GM12864 (cell line): Measurements from ENCODE around the gene GRWD1.

Source experiments
- DNase-seq: peaks from one replicate; pipeline ENCODE4 v3.0.0-alpha.2; 2011; ENCODE audit warnings: low read depth
- H3K4me3 ChIP-seq: 2 replicates; pipeline ENCODE4 v1.5.1; 2011; ENCODE audit warnings: mild to moderate bottlenecking, low read depth, low read length, control low read depth
- TF ChIP-seq, protein P1 (sequence below): IDR thresholded peaks from 2 replicates; pipeline ENCODE4 v1.5.1; 2011; ENCODE audit warnings: low read depth, mild to moderate bottlenecking, moderate library complexity, low read length, control low read depth, inconsistent platforms; ENCODE audit errors: missing control alignments

Gene GRWD1

DNA sequence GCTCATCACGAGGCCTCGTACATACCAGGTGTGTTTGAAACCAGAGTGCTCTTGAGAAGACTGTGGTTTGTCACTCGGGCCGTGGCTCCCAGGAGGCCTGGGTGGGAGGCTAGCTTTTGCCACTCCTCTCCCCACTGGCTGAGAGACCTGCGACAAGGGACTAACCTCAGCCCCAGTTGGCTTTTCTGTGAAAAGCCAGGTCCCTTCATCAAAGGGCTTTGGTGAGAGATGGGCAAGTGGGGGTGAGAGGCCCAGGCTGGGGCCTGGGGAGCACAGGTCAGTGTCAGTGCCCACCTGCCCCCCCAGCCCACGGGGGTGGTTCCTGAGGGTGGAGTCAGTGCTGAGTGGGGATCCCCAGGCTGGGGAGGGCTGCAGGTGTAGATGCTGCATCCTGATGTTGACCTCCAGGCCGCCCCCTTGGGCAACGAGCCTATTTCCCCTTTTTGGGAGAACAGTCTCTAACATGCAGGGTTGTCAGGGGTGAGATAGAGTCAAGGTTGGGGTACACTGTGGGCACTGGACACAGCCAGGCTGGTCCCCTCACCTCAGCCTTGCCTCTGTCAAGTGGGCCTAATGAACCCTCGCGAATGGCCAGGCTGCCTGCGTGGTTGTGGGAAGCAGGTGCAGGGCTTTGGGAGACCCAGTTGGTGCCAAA lies 10.3 kb downstream of the GRWD1 start:
- TF ChIP-seq, protein P1, sequence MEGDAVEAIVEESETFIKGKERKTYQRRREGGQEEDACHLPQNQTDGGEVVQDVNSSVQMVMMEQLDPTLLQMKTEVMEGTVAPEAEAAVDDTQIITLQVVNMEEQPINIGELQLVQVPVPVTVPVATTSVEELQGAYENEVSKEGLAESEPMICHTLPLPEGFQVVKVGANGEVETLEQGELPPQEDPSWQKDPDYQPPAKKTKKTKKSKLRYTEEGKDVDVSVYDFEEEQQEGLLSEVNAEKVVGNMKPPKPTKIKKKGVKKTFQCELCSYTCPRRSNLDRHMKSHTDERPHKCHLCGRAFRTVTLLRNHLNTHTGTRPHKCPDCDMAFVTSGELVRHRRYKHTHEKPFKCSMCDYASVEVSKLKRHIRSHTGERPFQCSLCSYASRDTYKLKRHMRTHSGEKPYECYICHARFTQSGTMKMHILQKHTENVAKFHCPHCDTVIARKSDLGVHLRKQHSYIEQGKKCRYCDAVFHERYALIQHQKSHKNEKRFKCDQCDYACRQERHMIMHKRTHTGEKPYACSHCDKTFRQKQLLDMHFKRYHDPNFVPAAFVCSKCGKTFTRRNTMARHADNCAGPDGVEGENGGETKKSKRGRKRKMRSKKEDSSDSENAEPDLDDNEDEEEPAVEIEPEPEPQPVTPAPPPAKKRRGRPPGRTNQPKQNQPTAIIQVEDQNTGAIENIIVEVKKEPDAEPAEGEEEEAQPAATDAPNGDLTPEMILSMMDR = no peak
- no peak overlapping the region for H3K4me3 ChIP-seq

DNA sequence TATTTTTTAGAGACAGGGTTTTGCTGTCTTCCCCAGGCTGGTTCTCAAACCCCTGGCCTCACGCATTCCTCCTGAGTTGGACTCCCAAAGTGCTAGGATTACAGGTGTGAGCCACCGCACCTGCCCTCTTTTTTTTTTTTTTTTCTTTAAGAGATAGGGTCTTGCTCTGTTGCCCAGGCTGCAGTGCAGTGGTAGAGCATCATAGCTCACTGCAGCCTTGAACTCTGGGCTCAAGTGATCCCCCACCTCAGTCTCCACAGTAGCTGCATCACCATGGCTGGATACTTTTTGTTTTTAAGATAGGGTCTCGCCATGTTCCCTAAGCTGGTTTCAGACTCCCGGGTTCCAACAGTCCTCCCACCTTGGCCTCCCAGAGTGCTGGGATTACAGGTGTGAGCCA lies 11.1 kb downstream of the GRWD1 start:
- no peak overlapping the region for H3K4me3 ChIP-seq
- TF ChIP-seq, protein P1 = no peak
- DNase-seq = no peak

More for the DNA sequence above, 10.3 kb downstream of the GRWD1 start:
- no peak for DNase-seq

DNA sequence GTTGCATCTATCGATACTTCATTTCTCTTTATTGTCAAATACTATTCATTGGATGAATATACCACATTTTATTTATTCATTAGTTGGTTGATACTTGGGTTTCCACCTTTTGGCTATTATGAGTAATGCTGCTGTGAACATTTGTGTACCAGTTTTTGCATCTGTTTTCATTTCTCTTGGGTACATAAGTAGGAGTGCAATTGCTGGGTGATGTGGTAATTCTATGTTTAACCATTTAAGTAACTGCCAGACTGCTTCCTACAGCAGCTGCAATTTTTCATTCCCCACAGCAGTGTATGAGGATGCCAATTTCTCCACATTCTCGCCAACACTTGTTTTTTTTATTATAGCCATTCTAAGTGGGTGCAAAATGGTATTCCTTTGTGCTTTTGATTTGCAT lies 12.2 kb downstream of the GRWD1 start:
- H3K4me3 ChIP-seq = no peak overlapping the region
- TF ChIP-seq, protein P1 = no peak
- DNase-seq = no peak

DNA sequence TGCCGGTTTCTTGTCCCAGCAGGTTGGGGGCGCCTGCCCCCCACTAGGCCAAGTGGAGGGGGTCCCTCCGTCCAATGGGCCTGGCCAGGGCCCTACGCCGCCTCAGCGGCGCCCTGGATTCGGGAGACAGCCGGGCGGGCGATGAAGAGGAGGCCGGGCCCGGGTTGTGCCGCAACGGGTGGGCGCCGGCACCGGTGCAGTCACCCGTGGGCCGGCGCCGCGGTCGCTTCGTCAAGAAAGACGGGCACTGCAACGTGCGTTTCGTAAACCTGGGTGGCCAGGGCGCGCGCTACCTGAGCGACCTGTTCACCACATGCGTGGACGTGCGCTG lies 15.8 kb downstream of the GRWD1 start:
- no peak overlapping the region for H3K4me3 ChIP-seq
- no peak for DNase-seq
- TF ChIP-seq, protein P1 = no peak

DNA sequence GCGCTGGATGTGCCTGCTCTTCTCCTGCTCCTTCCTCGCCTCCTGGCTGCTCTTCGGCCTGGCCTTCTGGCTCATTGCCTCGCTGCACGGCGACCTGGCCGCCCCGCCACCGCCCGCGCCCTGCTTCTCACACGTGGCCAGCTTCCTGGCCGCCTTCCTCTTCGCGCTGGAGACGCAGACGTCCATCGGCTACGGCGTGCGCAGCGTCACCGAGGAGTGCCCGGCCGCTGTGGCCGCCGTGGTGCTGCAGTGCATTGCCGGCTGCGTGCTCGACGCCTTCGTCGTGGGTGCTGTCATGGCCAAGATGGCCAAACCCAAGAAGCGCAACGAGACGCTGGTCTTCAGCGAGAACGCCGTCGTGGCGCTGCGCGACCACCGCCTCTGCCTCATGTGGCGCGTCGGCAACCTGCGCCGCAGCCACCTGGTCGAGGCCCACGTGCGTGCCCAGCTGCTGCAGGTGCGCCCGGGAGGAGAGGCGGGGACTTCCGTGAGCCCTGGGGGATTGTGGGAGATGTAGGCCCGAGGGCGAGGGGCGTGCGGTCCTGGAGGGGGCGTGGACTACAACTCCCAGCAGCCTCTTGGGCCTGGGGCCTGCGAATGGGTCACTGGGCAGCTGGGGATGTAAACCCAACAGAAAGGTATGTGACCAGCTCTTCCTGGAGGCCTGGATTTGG lies 16.3 kb downstream of the GRWD1 start:
- DNase-seq = no peak
- H3K4me3 ChIP-seq = no peak overlapping the region
- TF ChIP-seq, protein P1 = no peak

DNA sequence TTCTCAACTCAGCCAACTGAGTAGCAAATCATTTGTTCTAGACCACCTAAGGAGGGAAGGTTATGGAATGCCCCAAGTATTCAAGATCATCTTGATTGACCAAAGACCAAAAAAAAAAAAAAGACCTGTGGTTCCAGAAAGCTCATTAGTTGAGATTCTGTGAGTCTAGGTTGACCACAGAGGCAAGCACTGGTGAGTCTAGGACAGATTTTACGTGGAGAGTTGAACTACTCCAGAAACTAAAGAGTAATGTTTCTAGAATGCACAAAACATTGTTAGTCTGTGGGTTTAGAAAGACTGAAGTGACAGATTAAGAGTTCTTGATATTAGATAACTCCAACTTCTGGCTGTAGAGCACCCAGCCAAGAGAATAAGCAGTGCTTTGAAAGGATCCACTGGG lies 19.4 kb downstream of the GRWD1 start:
- DNase-seq = no peak
- H3K4me3 ChIP-seq = no peak overlapping the region
- TF ChIP-seq, protein P1 = no peak
